Transverse colon (tissue), 4 donors: ENCODE measurements around the gene SLC12A7. TPM values are rescaled to one million over a fixed set of nuclear protein-coding genes. Genes with fewer than 3 reads are reported as not detected.

Source experiments
- DNase-seq: peaks from one replicate; pipeline ENCODE4 v3.0.0-alpha.2; 2019
- H3K27ac ChIP-seq, 4 donors: fragments of 200-600 bp; sonication (generic); 2 replicates each; pipeline ENCODE4 v1.5.1; 2016 to 2018; ENCODE audit warnings: inconsistent platforms in 4 of 4
- H3K27me3 ChIP-seq: fragments of 200-600 bp; sonication (generic); 2 replicates; pipeline ENCODE4 v1.5.1; 2017; ENCODE audit warnings: inconsistent platforms
- H3K36me3 ChIP-seq, 4 donors: fragments of 200-600 bp; sonication (generic); 2 replicates each; pipeline ENCODE4 v1.5.1; 2017 to 2019; ENCODE audit warnings: inconsistent platforms in 4 of 4
- H3K4me1 ChIP-seq, 4 donors: fragments of 200-600 bp; sonication (generic); 2 replicates each; pipeline ENCODE4 v1.5.1; 2017 to 2020; ENCODE audit warnings: inconsistent platforms in 4 of 4
- H3K4me3 ChIP-seq, 4 donors: fragments of 200-600 bp; sonication (generic); 1 replicate in 1 of 4; 2 replicates in 3 of 4; pipeline versions ENCODE4 v1.5.1 to v1.6.1; 2017 to 2019; ENCODE audit warnings: inconsistent platforms in 4 of 4
- H3K9me3 ChIP-seq, 2 donors: fragments of 200-600 bp; sonication (generic); 2 replicates each; pipeline ENCODE4 v1.5.1; 2017 to 2019; ENCODE audit warnings: inconsistent platforms in 2 of 2
- CTCF ChIP-seq, 5 experiments: fragments of 200-600 bp in 3 of 5; fragments of 450-650 bp in 2 of 5; sonication (generic) in 3 of 5; IDR thresholded peaks; 1 replicate in 2 of 5; 2 replicates in 3 of 5; pipeline ENCODE4 v1.5.1; 2016 to 2017; ENCODE audit warnings: antibody characterized with exemption in 5 of 5, inconsistent platforms in 3 of 5, mild to moderate bottlenecking in 2 of 5, moderate library complexity in 1 of 5
- EP300 ChIP-seq: sonication (generic); formaldehyde crosslinking; IDR thresholded peaks from one replicate; pipeline ENCODE4 v1.6.1; 2017; ENCODE audit warnings: antibody characterized with exemption, low read depth
- POLR2A ChIP-seq: fragments of 450-650 bp; IDR thresholded peaks from one replicate; pipeline ENCODE4 v1.6.1; 2016; ENCODE audit warnings: antibody characterized with exemption, mild to moderate bottlenecking, moderate library complexity
- POLR2AphosphoS5 ChIP-seq, 3 donors: sonication (generic); formaldehyde crosslinking; IDR thresholded peaks; one replicate each; pipeline ENCODE4 v1.6.1; 2016; ENCODE audit warnings: antibody characterized with exemption in 3 of 3
- WGBS, 2 donors: methylation state at CpG; one replicate each; pipeline ENCODE4 v1.1.5; 2018; ENCODE audit warnings: low coverage in 1 of 2; 5-methylcytosine and 5-hydroxymethylcytosine counted together
- in situ Hi-C, 4 donors: fragments of 200-750 bp; cut with MboI; loops; one replicate each; pipeline versions ENCODE4 v1.15.0 to v1.15.1; 2017; ENCODE audit warnings: low sequenced_read_pairs in 3 of 4, low pct_ligation_motif_present in 1 of 4, low pct_unique_long_range_greater_than_20kb in 1 of 4
- intact Hi-C: fragments of 100-400 bp; cut with DNase I; formaldehyde crosslinking; loops from one replicate; pipeline ENCODE4 v1.15.1; 2023; ENCODE audit warnings: low total_unique reads
- total RNA-seq, 4 donors: library from RNA; depleted of rRNA; stranded (reverse); fragments of >200 nt; gene quantifications; one replicate each; pipeline ENCODE4 v1.1.0, GENCODE V29; 2016

Gene SLC12A7
- total RNA-seq, 4 donors from 2014 or later = 60.7 to 144 (median 61.4) TPM

- Histone ChIP-seq H3K27me3 (no peaks in the 10 kb centered on the region), H3K27ac (no peak overlapping the region), H3K36me3 (no peaks in the 10 kb centered on the region), H3K4me3 (no peak overlapping the region), H3K4me1 (no peaks in the 10 kb centered on the region), H3K9me3 (no peaks in the 10 kb centered on the region)
- WGBS, 2 donors = 69 to 83% methylated on average over 2 to 11 of the region's 12 CpGs
- TF ChIP-seq POLR2AphosphoS5 (IDR thresholded peaks at IDR 0.05) (no peak), EP300 (no peak), POLR2A (no peak), CTCF (IDR thresholded peaks at IDR 0.05) (no peak)
- in situ Hi-C loops (loop anchor here in 1 of 4 donors (25.0 kb wide), 1 partner anchor 120 kb away; no protein-coding TSS in a partner anchor), intact Hi-C loops (no loop called here)
- no peak for DNase-seq
Observed at GRCh38 chr5:1017056-1017455, 94.8 kb downstream of the SLC12A7 start.

DNA sequence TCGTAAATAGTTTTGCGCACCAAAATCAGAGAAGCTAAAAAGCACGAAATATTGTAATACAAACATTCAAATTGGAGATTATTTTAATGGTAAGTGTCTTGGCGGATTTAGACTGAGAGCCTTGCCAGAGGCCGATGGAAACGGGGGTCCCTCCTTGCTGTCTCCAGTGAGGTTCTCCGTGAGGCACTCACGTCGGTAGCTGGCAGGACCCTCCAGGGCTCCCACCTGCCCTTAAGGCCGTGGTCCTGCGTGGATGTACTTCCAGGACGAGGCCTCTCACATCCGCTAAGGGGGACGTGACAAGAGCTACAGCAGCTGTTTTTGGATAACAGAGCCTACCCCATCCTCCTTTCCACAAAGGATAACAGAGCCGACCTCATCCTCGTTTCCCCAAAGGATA, 95.4 kb downstream of the SLC12A7 start:
- peaks cover 2% of the 10 kb centered on the region for H3K27me3 ChIP-seq
- intact Hi-C loops (no loop called here), in situ Hi-C loops (loop anchor here in 1 of 4 donors (25.0 kb wide), 1 partner anchor 121 kb away; no protein-coding TSS in a partner anchor)
- 74 to 78% methylated on average over 6 to 16 of the region's 16 CpGs for WGBS, 2 donors
- H3K4me3 ChIP-seq = no peak overlapping the region
- no peak for TF ChIP-seq POLR2AphosphoS5 (IDR thresholded peaks at IDR 0.05)
- no peak for DNase-seq
- H3K36me3 ChIP-seq = no peaks in the 10 kb centered on the region
- H3K27ac ChIP-seq = no peak overlapping the region
- H3K9me3 ChIP-seq = no peaks in the 10 kb centered on the region
- H3K4me1 ChIP-seq = no peaks in the 10 kb centered on the region

DNA sequence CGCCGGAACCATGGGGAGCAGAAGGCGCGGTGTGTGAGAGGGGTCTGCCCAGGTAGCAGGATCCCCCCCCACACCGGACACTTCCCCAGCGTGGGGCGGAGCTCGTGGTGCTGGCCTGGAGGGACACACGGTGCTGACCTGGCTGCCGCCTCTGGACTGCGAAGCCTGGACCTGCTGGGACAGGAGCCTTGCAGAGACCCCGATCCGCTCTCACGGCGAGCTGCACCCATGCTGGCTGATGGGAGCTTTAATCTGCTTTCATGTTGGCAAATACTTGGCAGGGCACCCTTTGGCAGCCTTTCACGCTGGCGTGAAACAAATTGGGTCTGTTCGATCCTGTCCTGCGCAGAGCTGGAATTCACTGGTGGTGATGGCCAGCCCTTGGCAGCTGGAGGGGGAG, 95.8 kb downstream of the SLC12A7 start:
- no peaks in the 10 kb centered on the region for H3K4me1 ChIP-seq
- intact Hi-C loops = no loop called here
- H3K27ac ChIP-seq = no peak overlapping the region
- no peak overlapping the region for H3K4me3 ChIP-seq
- no peaks in the 10 kb centered on the region for H3K9me3 ChIP-seq
- in situ Hi-C loops = loop anchor here in 1 of 4 donors (25.0 kb wide), 1 partner anchor 121 kb away; no protein-coding TSS in a partner anchor
- DNase-seq = no peak
- no peaks in the 10 kb centered on the region for H3K36me3 ChIP-seq
- peaks cover 7% of the 10 kb centered on the region for H3K27me3 ChIP-seq
- no peak for TF ChIP-seq EP300
- no peak for TF ChIP-seq POLR2A
- TF ChIP-seq CTCF (IDR thresholded peaks at IDR 0.05) = no peak
- TF ChIP-seq POLR2AphosphoS5 (IDR thresholded peaks at IDR 0.05) = no peak
- whole genome bisulfite sequencing, 2 donors = 89% methylated on average over 19 of the region's 19 CpGs; no CpG with 5 or more reads in 1 of the 2 donors

GRCh38 chr5:1015507-1015906, 96.4 kb downstream of the SLC12A7 start:
- 73% methylated on average over 6 of the region's 10 CpGs; no CpG with 5 or more reads in 1 of the 2 donors for WGBS, 2 donors
- Histone ChIP-seq H3K27ac (no peak overlapping the region), H3K27me3 (peaks cover 12% of the 10 kb centered on the region), H3K36me3 (no peaks in the 10 kb centered on the region), H3K4me1 (no peaks in the 10 kb centered on the region), H3K4me3 (no peak overlapping the region), H3K9me3 (no peaks in the 10 kb centered on the region)
- DNase-seq = no peak
- TF ChIP-seq POLR2A (no peak), POLR2AphosphoS5 (IDR thresholded peaks at IDR 0.05) (no peak), EP300 (no peak), CTCF (IDR thresholded peaks at IDR 0.05) (no peak)
- intact Hi-C loops (no loop called here), in situ Hi-C loops (loop anchor here in 1 of 4 donors (25.0 kb wide), 1 partner anchor 122 kb away; no protein-coding TSS in a partner anchor)

GRCh38 chr5:1014781-1015221, 97.1 kb downstream of the SLC12A7 start:
- Histone ChIP-seq H3K27me3 (peaks cover 19% of the 10 kb centered on the region), H3K4me3 (no peak overlapping the region), H3K4me1 (peaks cover 0 to under 1% (median 0%) of the 10 kb centered on the region in 4 donors), H3K27ac (no peak overlapping the region), H3K36me3 (no peaks in the 10 kb centered on the region), H3K9me3 (no peaks in the 10 kb centered on the region)
- in situ Hi-C loops = loop anchor here in 1 of 4 donors (25.0 kb wide), 1 partner anchor 122 kb away; no protein-coding TSS in a partner anchor
- WGBS, 2 donors = 72% methylated on average over 15 of the region's 17 CpGs; no CpG with 5 or more reads in 1 of the 2 donors
- intact Hi-C loops = no loop called here
- no peak for TF ChIP-seq POLR2A
- no peak for TF ChIP-seq EP300
- TF ChIP-seq CTCF (IDR thresholded peaks at IDR 0.05) = no peak
- no peak for DNase-seq
